AG04449 (cell line): Measurements from ENCODE around the gene RCBTB2.
A peak's percentile ranks its signal among the peaks of the same experiment; 100 is the strongest.
"Not testable (repeated sequence)": the region's sequence is repeated elsewhere in the genome, so short reads cannot be mapped to it uniquely, and the experiment has no call there.

Experiments
- CTCF ChIA-PET: fragments of 350-600 bp; formaldehyde crosslinking; extraction: SDS; loops from one replicate; lab custom pipeline; 2021; ENCODE audit warnings: antibody characterized with exemption; lab: Yijun Ruan, JAX
- POLR2A ChIA-PET: fragments of 400-600, 350-600 bp; formaldehyde crosslinking; extraction: SDS; loops from one replicate; lab custom pipeline; 2020; ENCODE audit warnings: antibody characterized with exemption, inconsistent platforms; lab: Yijun Ruan, JAX
- DNase-seq: peaks from one replicate; pipeline ENCODE4 v3.0.0-alpha.2; 2010; ENCODE audit warnings: low read depth, low spot score
- H3K4me3 ChIP-seq: 2 replicates; pipeline ENCODE4 v1.5.1; 2011; ENCODE audit warnings: low read depth, mild to moderate bottlenecking, control low read depth, low read length
- TF ChIP-seq, protein P1 (sequence below): IDR thresholded peaks from one replicate; pipeline ENCODE4 v1.5.1; 2011; ENCODE audit warnings: mild to moderate bottlenecking, moderate library complexity, low read length, control low read depth, inconsistent platforms; ENCODE audit not compliant: insufficient read depth; ENCODE audit errors: missing control alignments

RCBTB2 gene

DNA sequence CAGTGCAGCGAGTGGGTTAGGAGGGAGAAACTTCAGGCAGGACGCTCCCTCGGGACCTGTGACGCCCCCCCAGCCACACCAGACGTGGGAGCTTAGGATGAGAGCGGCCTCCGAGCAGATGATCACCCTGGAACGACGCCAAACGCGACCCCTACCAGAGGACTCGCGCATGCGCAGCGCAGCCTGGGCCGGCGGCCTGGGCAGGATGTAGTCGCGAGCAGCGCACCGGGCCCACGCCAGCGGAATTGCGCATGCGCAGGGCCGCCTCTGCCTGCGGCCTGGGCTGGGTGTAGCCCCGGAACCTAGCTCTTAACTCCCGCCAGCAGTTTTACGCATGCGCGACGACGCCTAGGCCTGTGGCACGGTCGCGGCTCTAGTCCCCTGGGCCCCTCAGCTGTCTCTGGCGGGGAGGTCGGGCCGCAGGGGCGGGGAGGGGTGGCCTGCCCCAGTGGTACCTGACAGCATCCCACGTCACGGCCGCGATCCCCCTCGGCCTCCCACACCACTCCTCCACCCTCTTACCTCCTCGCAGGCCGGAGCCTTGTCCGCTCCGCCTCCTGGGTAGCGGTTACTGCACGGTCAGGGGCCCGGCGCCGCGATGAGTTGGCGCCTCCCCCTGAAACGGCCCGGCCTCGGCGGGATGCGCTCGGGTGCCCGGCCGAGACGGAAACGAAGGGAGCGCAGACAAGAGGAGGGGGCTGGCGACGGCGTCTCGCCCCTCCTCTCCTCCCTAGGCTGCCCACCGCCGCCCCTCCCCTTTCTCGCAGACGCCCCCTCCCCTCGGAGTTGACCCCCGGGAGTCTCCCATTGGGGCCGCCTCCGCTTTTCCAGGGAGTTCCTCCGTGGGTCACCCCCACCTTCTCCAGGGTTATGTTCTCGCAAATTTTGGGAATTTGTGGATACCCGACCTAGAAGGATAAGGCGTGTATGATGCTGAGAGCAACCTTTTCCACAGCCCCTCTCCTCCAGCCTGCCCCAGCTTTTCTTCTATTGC is at the start of gene RCBTB2:
RCBTB2 (minus strand) TSS at position 575 of the 994 bp plus-strand sequence. CDS start 11,141 bp downstream, outside the sequence.
- peak within 1 kb of the TSS; percentile 77 for H3K4me3 ChIP-seq
- POLR2A ChIA-PET: interaction anchor here (0.6 to 1.0 kb wide), 7 partner anchors 11 to 332 kb away, joined by 3 to 8 read pairs (median 3); no protein-coding TSS in a partner anchor
- CTCF ChIA-PET: interaction anchor here (1.0 to 1.5 kb wide), 4 partner anchors 15 to 236 kb away, joined by 3 to 4 read pairs (median 4); no protein-coding TSS in a partner anchor
- DNase-seq: peak; percentile 75
- TF ChIP-seq, protein P1, sequence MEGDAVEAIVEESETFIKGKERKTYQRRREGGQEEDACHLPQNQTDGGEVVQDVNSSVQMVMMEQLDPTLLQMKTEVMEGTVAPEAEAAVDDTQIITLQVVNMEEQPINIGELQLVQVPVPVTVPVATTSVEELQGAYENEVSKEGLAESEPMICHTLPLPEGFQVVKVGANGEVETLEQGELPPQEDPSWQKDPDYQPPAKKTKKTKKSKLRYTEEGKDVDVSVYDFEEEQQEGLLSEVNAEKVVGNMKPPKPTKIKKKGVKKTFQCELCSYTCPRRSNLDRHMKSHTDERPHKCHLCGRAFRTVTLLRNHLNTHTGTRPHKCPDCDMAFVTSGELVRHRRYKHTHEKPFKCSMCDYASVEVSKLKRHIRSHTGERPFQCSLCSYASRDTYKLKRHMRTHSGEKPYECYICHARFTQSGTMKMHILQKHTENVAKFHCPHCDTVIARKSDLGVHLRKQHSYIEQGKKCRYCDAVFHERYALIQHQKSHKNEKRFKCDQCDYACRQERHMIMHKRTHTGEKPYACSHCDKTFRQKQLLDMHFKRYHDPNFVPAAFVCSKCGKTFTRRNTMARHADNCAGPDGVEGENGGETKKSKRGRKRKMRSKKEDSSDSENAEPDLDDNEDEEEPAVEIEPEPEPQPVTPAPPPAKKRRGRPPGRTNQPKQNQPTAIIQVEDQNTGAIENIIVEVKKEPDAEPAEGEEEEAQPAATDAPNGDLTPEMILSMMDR: no peak

DNA sequence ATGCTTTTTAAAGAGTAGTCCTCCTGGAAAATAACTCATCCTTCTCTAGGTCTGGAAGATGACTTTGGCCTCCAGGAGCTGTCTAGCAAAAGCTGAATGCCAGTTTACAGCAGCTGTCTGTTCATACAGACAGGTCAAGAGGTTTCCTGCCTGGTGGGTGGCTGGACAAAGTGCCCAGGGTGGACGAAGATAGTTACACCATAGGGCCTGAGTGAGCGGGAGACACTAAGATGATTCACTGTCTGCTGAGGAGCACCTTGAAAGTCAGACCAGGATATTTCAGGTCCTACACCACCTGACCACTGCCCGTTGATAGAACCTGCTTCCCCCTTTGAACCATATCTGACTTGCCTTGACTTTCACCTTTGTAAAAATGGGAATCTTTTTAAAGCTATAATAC is 49.2 kb upstream of the RCBTB2 start:
- TF ChIP-seq, protein P1: no peak
- ChIA-PET POLR2A (interaction anchor here (0.5 kb wide), 1 partner anchor 9 kb away, joined by 3 read pairs; no protein-coding TSS in a partner anchor), CTCF (interaction anchor here (0.9 to 7.5 kb wide), 12 partner anchors 9 to 458 kb away, joined by 3 to 214 read pairs (median 12); no protein-coding TSS in a partner anchor)
- no peak for DNase-seq
- no peak overlapping the region for H3K4me3 ChIP-seq

DNA sequence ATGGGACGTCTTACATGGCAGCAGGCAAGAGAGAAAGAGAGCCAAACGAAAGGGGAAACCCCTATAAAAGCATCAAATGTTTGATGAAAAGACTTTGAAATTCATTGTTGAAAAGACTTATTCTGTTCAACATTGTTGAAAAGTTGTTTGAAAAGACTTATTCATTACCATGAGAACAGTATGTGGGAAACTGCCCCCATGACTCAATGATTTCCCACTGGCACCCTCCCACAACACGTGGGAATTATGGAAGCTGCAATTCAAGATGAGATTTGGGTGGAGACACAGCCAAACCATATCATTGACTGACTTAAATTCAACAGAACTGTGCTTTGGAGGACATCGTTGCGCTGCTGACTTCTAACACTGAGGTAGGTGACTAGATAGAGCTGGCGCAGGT is 48.0 kb upstream of the RCBTB2 start:
- TF ChIP-seq, protein P1: no peak
- no peak overlapping the region for H3K4me3 ChIP-seq

DNA sequence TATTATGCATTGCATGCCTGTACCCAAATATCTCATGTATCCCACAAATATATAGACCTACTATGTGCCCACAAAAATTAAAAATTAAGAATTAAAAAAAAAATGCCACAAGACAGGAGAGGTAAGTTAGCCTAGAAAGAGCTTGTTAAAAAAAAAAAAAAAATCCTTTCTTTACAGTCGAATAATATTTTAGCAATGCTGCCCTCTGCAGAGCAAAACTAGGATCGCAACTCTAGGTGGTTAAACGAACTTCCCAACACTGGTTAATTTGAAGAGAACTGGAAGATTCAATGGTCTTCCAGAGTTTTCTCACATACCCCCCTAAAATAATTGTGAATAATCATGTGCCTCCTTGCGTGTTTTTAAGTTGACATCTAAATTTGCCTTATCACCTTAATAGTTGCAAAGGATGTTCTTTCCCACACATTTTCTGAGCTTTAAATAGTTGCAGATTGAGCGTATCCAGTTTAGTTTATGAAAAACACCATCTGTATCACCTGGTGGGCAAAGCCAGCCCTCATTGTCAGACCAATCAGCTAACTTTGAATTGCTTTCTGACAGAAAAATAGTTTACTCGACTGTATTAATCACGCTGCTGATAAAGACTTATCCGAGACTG is 47.4 kb upstream of the RCBTB2 start:
- H3K4me3 ChIP-seq: no peak overlapping the region
- TF ChIP-seq, protein P1: peak; percentile 36
- POLR2A ChIA-PET: interaction anchor here (0.6 kb wide), 1 partner anchor 581 kb away, joined by 3 read pairs; no protein-coding TSS in a partner anchor
- no peak for DNase-seq
- CTCF ChIA-PET: interaction anchor here (0.6 to 7.5 kb wide), 48 partner anchors 7 to 905 kb away, joined by 3 to 214 read pairs (median 4); partner anchors contain the start of genes ITM2B and MED4

More for the DNA sequence above, 48.0 kb upstream of the RCBTB2 start:
- no peak for DNase-seq
- ChIA-PET POLR2A (no interaction called here), CTCF (interaction anchor here (0.8 to 7.5 kb wide), 32 partner anchors 8 to 541 kb away, joined by 3 to 214 read pairs (median 5); partner anchors contain the start of genes ITM2B and MED4)

DNA sequence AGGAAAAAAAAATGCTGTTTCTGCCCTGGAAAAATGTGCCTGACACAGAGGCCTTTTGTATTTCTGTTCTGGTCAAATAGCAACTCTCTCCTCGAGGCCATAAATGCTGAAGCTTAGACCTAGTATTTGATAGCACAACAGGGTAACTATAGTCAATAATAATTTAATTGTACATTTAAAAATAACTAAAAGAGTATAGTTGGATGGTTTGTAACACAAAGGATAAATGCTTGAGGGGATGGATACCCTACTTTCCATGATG is 47.0 kb upstream of the RCBTB2 start:
- H3K4me3 ChIP-seq, DNase-seq: not testable (repeated sequence)
- ChIA-PET CTCF (interaction anchor here (0.6 to 7.5 kb wide), 46 partner anchors 10 to 904 kb away, joined by 3 to 214 read pairs (median 4); partner anchors contain the start of genes ITM2B and MED4), POLR2A (interaction anchor here (0.6 kb wide), 1 partner anchor 581 kb away, joined by 3 read pairs; no protein-coding TSS in a partner anchor)

DNA sequence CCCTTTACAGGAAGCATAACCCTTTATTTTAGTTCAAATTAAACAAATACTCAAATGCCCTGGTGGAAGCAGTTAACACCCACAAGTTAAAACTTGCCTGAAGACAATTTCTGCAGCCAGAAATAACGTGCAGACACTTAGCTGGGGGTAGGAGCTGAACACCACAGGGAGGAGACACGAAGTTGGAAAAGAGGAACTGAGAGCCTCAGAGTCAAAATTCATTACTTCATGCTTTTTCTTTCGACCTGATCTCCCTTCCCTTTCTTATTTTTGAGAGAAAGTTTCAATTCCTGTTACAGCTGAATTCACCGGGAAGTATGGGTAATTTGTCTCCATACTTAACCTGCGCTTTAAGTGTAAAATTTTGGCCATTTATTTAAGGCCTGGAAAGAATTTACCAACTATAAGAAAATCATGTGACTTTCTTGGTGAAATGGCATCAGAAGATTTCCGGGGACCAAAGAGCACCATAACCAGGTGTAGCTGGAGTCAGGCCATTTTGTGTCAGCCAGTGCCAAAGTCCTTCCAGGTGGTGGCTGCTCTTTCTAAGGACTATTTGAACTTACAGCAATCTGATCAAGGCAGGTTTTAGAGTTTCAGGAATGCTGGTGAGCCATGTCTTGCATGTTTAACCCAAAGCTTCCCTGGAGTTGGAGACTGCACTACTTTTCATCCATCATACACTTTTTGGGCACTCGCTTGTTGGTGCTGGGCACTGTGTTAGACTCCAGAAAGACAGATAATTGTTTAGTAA is 46.5 kb upstream of the RCBTB2 start:
- ChIA-PET POLR2A (interaction anchor here (0.6 kb wide), 1 partner anchor 582 kb away, joined by 3 read pairs; no protein-coding TSS in a partner anchor), CTCF (interaction anchor here (0.6 to 7.5 kb wide), 43 partner anchors 10 to 904 kb away, joined by 3 to 214 read pairs (median 5); partner anchors contain the start of genes ITM2B and MED4)
- TF ChIP-seq, protein P1: no peak
- H3K4me3 ChIP-seq: no peak overlapping the region
- DNase-seq: no peak
